Astrocyte (in vitro differentiated cells and primary cell): ENCODE data around the gene TFEB. TPM values are rescaled to one million over a fixed set of nuclear protein-coding genes. Genes with fewer than 3 reads are reported as not detected.

Source experiments
- DNase-seq: peaks from one replicate; pipeline ENCODE4 v3.0.0-alpha.2; 2010; ENCODE audit warnings: low read depth
- FAIRE-seq: peaks from 2 replicates; lab custom pipeline; 2011; peaks lifted over from hg19 to GRCh38; lab: Jason Lieb, UNC
- H2AFZ ChIP-seq: 2 replicates; pipeline ENCODE4 v1.6.0; 2012; ENCODE audit warnings: low read depth, low read length, inconsistent platforms
- H3K27ac ChIP-seq: 2 replicates; pipeline ENCODE4 v1.5.1; 2011; ENCODE audit warnings: low read depth, low read length, inconsistent platforms
- H3K27me3 ChIP-seq: 2 replicates; pipeline ENCODE4 v1.6.0; 2011; ENCODE audit warnings: low read length, inconsistent platforms; ENCODE audit not compliant: insufficient read depth
- H3K36me3 ChIP-seq: 2 replicates; pipeline ENCODE4 v1.5.1; 2011; ENCODE audit warnings: low read length, inconsistent platforms; ENCODE audit not compliant: insufficient read depth
- H3K4me1 ChIP-seq: 2 replicates; pipeline ENCODE4 v1.5.1; 2011; ENCODE audit warnings: low read length, inconsistent platforms; ENCODE audit not compliant: insufficient read depth
- H3K4me2 ChIP-seq: 2 replicates; pipeline ENCODE4 v1.6.0; 2012; ENCODE audit warnings: low read length, inconsistent platforms
- H3K4me3 ChIP-seq: 2 replicates; pipeline ENCODE4 v1.5.1; 2011; ENCODE audit warnings: low read depth, mild to moderate bottlenecking, low read length, inconsistent platforms; ENCODE audit not compliant: insufficient read depth
- H3K79me2 ChIP-seq: 2 replicates; pipeline ENCODE4 v1.6.0; 2012; ENCODE audit warnings: mild to moderate bottlenecking, low read length, inconsistent platforms; ENCODE audit not compliant: insufficient read depth
- H3K9ac ChIP-seq: 2 replicates; pipeline ENCODE4 v1.6.0; 2012; ENCODE audit warnings: mild to moderate bottlenecking, low read length, inconsistent platforms
- H3K9me3 ChIP-seq: 2 replicates; pipeline ENCODE4 v1.5.1; 2012; ENCODE audit warnings: low read depth, mild to moderate bottlenecking, low read length, inconsistent platforms; ENCODE audit not compliant: insufficient read depth
- H4K20me1 ChIP-seq: 2 replicates; pipeline ENCODE4 v1.6.0; 2012; ENCODE audit warnings: low read length, inconsistent platforms; ENCODE audit not compliant: insufficient read depth
- H3K27ac Mint-ChIP-seq: one replicate; pipeline ENCODE4 v1.8.0; 2021; ENCODE audit warnings: mild to moderate bottlenecking, mixed read lengths; ENCODE audit not compliant: unreplicated experiment
- H3K27me3 Mint-ChIP-seq: one replicate; pipeline ENCODE4 v1.8.0; 2021; ENCODE audit warnings: low read depth, mixed read lengths; ENCODE audit not compliant: unreplicated experiment
- H3K36me3 Mint-ChIP-seq: one replicate; pipeline ENCODE4 v1.8.0; 2021; ENCODE audit warnings: low read depth, mixed read lengths; ENCODE audit not compliant: unreplicated experiment
- H3K4me1 Mint-ChIP-seq: one replicate; pipeline ENCODE4 v1.8.0; 2021; ENCODE audit warnings: low read depth, mixed read lengths; ENCODE audit not compliant: unreplicated experiment
- H3K4me3 Mint-ChIP-seq: one replicate; pipeline ENCODE4 v1.8.0; 2021; ENCODE audit warnings: mild to moderate bottlenecking, moderate library complexity, mixed read lengths; ENCODE audit not compliant: unreplicated experiment
- H3K9me3 Mint-ChIP-seq: one replicate; pipeline ENCODE4 v1.8.0; 2021; ENCODE audit warnings: mild to moderate bottlenecking, mixed read lengths; ENCODE audit not compliant: unreplicated experiment
- EZH2 ChIP-seq: IDR thresholded peaks from 2 replicates; pipeline ENCODE4 v1.6.1; 2012; ENCODE audit warnings: mild to moderate bottlenecking, low read length, inconsistent platforms; ENCODE audit not compliant: insufficient read depth
- total RNA-seq: library from RNA; stranded (reverse); gene quantifications from 2 replicates; pipeline ENCODE4 v1.2.1, GENCODE V29; 2021
- TF ChIP-seq, protein P1 (sequence below): IDR thresholded peaks from 2 replicates; pipeline ENCODE4 v1.5.1; 2011; ENCODE audit warnings: low read depth, mild to moderate bottlenecking, inconsistent platforms, low read length, moderate library complexity; ENCODE audit not compliant: insufficient read depth

Gene TFEB
- total RNA-seq, 1 donor from 2014 or later: 4.7 TPM

GRCh38 chr6:41748542-41748941, 13.1 kb upstream of the TFEB start:
- H4K20me1 ChIP-seq: no peaks in the 10 kb centered on the region
- no peaks in the 10 kb centered on the region for H3K9me3 ChIP-seq
- Mint-ChIP-seq H3K4me3 (no peak overlapping the region), H3K4me1 (peaks cover 3% of the 10 kb centered on the region), H3K27me3 (peaks cover 27% of the 10 kb centered on the region), H3K36me3 (no peaks in the 10 kb centered on the region), H3K9me3 (peaks cover 2% of the 10 kb centered on the region), H3K27ac (no peak overlapping the region)
- H3K4me2 ChIP-seq: no peak overlapping the region
- H3K9ac ChIP-seq: no peak overlapping the region
- H2AFZ ChIP-seq: no peak overlapping the region
- H3K36me3 ChIP-seq: no peaks in the 10 kb centered on the region
- no peaks in the 10 kb centered on the region for H3K79me2 ChIP-seq
- peaks cover 9% of the 10 kb centered on the region for H3K27me3 ChIP-seq
- FAIRE-seq (no peak), DNase-seq (no peak)
- H3K27ac ChIP-seq: no peak overlapping the region
- no peak overlapping the region for H3K4me3 ChIP-seq
- no peaks in the 10 kb centered on the region for H3K4me1 ChIP-seq
- TF ChIP-seq EZH2: no peak
- TF ChIP-seq, protein P1, sequence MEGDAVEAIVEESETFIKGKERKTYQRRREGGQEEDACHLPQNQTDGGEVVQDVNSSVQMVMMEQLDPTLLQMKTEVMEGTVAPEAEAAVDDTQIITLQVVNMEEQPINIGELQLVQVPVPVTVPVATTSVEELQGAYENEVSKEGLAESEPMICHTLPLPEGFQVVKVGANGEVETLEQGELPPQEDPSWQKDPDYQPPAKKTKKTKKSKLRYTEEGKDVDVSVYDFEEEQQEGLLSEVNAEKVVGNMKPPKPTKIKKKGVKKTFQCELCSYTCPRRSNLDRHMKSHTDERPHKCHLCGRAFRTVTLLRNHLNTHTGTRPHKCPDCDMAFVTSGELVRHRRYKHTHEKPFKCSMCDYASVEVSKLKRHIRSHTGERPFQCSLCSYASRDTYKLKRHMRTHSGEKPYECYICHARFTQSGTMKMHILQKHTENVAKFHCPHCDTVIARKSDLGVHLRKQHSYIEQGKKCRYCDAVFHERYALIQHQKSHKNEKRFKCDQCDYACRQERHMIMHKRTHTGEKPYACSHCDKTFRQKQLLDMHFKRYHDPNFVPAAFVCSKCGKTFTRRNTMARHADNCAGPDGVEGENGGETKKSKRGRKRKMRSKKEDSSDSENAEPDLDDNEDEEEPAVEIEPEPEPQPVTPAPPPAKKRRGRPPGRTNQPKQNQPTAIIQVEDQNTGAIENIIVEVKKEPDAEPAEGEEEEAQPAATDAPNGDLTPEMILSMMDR: no peak

- no peaks in the 10 kb centered on the region for H3K36me3 ChIP-seq
- H3K4me3 ChIP-seq: no peak overlapping the region
- no peak overlapping the region for H3K27ac Mint-ChIP-seq
- no peak overlapping the region for H3K4me2 ChIP-seq
- H3K36me3 Mint-ChIP-seq: no peaks in the 10 kb centered on the region
- no peaks in the 10 kb centered on the region for H4K20me1 ChIP-seq
- H2AFZ ChIP-seq: no peak overlapping the region
- no peaks in the 10 kb centered on the region for H3K9me3 ChIP-seq
- DNase-seq (no peak), FAIRE-seq (no peak)
- H3K27me3 ChIP-seq: peaks cover 6% of the 10 kb centered on the region
- H3K9ac ChIP-seq: no peak overlapping the region
- no peaks in the 10 kb centered on the region for H3K4me1 ChIP-seq
- no peak overlapping the region for H3K4me3 Mint-ChIP-seq
- H3K27me3 Mint-ChIP-seq: peaks cover 24% of the 10 kb centered on the region
- peaks cover 3% of the 10 kb centered on the region for H3K4me1 Mint-ChIP-seq
- peaks cover 2% of the 10 kb centered on the region for H3K9me3 Mint-ChIP-seq
- H3K79me2 ChIP-seq: no peaks in the 10 kb centered on the region
- H3K27ac ChIP-seq: no peak overlapping the region
- TF ChIP-seq, protein P1: no peak
- no peak for TF ChIP-seq EZH2
These were observed 12.7 kb upstream of the TFEB start for GRCh38 chr6:41748102-41748477.

DNA sequence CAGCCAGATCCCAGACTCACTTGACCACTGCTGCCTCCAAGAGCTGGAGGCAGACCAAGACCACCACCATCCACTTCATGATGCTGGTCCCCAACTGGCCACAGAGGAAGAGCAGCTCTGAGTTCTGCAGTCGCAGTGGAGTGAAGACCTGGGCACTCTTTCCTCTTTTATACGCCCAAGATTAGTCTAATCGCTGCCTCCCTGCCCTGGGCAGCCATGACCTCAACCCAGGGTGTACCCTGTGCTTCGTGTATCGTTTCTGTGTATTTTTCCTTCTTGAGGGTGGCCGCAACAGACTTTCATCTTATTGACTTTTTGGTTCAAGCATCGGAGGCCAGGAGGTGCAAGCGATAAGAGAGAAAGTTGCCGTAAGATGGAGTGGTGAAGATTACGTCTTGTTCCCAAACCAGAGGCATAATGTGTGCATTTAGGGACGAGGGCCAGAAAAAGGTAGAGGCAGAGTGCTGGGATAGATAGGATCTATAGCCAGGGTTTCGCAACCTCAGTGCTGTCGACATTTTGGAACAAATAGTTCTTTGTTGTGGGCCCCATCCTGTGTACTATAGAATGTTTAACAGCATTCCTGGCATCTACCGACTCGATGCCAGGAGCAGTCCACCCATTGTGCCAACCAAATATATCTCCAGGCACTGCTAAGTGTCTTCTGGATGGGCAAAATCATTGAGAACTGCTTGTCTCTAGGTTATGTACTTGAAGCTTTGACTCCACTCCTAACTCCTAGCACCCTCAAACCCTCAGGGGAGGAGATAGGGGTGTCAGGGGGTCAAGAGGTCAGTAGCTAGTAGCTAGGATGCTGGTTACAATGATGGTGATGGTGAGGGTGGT, 12.1 kb upstream of the TFEB start, which contains the start of gene PGC:
PGC (minus strand) TSS at position 142 of the 846 bp plus-strand sequence; CDS start at position 79, 63 bp downstream.
- peaks cover 6% of the 10 kb centered on the region for H3K9me3 Mint-ChIP-seq
- Histone ChIP-seq H3K9me3 (no peaks in the 10 kb centered on the region), H3K4me1 (no peaks in the 10 kb centered on the region), H2AFZ (no peak within 1 kb of the TSS), H3K79me2 (no peaks in the 10 kb centered on the region), H3K4me2 (no peak within 1 kb of the TSS), H3K27ac (no peak within 1 kb of the TSS), H3K27me3 (peaks cover 6% of the 10 kb centered on the region), H3K36me3 (no peaks in the 10 kb centered on the region), H3K4me3 (no peak within 1 kb of the TSS), H4K20me1 (no peaks in the 10 kb centered on the region), H3K9ac (no peak within 1 kb of the TSS)
- peaks cover 29% of the 10 kb centered on the region for H3K27me3 Mint-ChIP-seq
- FAIRE-seq (no peak), DNase-seq (no peak)
- no peaks in the 10 kb centered on the region for H3K36me3 Mint-ChIP-seq
- no peak within 1 kb of the TSS for H3K4me3 Mint-ChIP-seq
- H3K27ac Mint-ChIP-seq: no peak within 1 kb of the TSS
- TF ChIP-seq, protein P1: no peak
- no peak for TF ChIP-seq EZH2
- peaks cover 3% of the 10 kb centered on the region for H3K4me1 Mint-ChIP-seq
